Left ventricle myocardium superior (tissue), 1 donor: ENCODE results near the gene KCNJ16. TPM values are rescaled to one million over a fixed set of nuclear protein-coding genes. Genes with fewer than 3 reads are reported as not detected.
A peak's percentile ranks its signal among the peaks of the same experiment; 100 is the strongest.

ENCODE experiments used
- ATAC-seq: fragments of 200-7000 bp; cut with Tn5 transposase; one replicate; pipeline ENCODE4 v1.9.1; 2020; ENCODE audit warnings: mild to moderate bottlenecking, moderate library complexity
- DNase-seq: peaks from one replicate; pipeline ENCODE4 v3.0.0-alpha.2; 2020
- intact Hi-C: fragments of 100-400 bp; cut with micrococcal nuclease; formaldehyde crosslinking; loops from one replicate; pipeline ENCODE4 v1.11.0; 2022
- total RNA-seq: library from RNA; stranded (reverse); fragmentation: NEBNext Ultra II Directional; extraction: Animal tissue kit (Norgen Biotek cat#: 25700); gene quantifications from one replicate; pipeline ENCODE4 v1.2.1, GENCODE V29; 2021
- donor health status: DM: no; HTN: yes; CAD: no; lungs with severe emphysema.

KCNJ16 gene
- total RNA-seq, 1 donor from 2014 or later, result not detected

DNA sequence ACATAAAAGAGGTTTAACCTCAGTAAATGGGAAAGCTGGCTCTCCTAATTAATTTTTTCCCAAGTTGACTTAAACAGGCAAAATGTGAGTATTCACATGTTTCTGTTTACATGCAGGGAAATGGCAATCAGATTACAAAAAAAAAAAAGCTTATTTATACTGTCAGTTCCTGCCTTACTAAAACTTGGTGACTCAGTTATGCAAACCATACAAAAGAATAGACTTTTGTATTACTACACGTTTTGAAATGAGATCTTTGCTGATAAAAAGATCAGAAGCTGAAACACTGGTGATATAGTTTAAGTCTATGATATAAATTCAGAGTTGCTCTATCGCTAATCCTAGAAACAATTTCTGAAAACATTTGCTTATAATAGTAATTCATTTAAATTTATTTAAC, 85.0 kb downstream of the KCNJ16 start:
- DNase-seq (no peak), ATAC-seq (no peak)
- intact Hi-C loops, result loop anchor here (10.0 kb wide), 1 partner anchor 395 kb away; no protein-coding TSS in a partner anchor

GRCh38 chr17:70161519-70161918, 86.5 kb downstream of the KCNJ16 start:
- intact Hi-C loops, result loop anchor here (10.0 kb wide), 1 partner anchor 393 kb away; no protein-coding TSS in a partner anchor
- ATAC-seq (no peak), DNase-seq (no peak)

GRCh38 chr17:70165383-70165782, 90.4 kb downstream of the KCNJ16 start:
- intact Hi-C loops, result loop anchor here (10.0 kb wide), 1 partner anchor 389 kb away; no protein-coding TSS in a partner anchor
- ATAC-seq (no peak), DNase-seq (no peak)

GRCh38 chr17:70166615-70167014, 91.6 kb downstream of the KCNJ16 start:
- ATAC-seq (no peak), DNase-seq (no peak)
- intact Hi-C loops, result loop anchor here (10.0 kb wide), 1 partner anchor 388 kb away; no protein-coding TSS in a partner anchor

GRCh38 chr17:70168044-70168976, 93.3 kb downstream of the KCNJ16 start:
- intact Hi-C loops, result loop anchor here (10.0 kb wide), 1 partner anchor 386 kb away; no protein-coding TSS in a partner anchor
- DNase-seq (peak; percentile 69), ATAC-seq (peak; percentile 65)

DNA sequence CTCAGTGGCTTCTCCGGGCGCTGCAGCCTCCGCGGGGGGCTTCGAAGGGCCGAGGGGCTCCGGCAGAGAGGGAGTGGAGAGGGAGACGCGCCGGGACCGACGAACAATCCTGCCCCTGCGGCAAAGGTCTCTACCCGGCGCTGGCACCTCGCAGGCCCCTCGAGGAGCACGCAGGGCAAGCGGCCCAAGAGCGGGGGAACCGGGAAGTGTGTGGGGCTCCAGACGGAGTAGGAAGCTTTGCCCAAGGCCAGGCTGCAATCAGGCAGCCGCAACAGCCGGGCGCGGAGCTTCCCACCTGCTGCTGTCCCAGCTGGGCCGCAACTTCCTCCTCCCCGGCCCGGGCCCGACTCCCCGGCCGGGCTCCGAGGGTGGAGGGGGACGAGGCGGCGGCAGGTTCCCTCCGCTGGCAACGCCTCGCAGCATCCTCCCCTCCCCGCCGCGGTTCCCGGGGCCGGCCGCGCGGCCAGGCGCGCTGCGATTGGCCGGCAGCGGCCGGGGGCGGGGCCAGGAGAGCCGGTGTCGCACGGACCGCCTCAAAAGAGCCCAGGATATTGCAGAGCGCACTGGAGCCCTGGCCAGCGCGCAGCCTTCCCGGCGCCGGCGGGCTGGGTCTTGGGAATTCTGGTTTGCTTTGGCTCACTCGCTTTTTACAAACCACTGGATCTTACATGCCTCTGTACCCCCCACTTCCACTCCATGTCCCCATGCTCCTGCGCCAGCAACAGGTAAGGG, 94.1 kb downstream of the KCNJ16 start, which contains the start of gene KCNJ2:
KCNJ2 (plus strand) TSS at position 556 of the 732 bp plus-strand sequence. CDS start 5,508 bp downstream, outside the sequence.
- peak; percentile 95 for DNase-seq
- peak; percentile 90 for ATAC-seq
- intact Hi-C loops, result loop anchor here (10.0 kb wide), 1 partner anchor 386 kb away; no protein-coding TSS in a partner anchor

GRCh38 chr17:70169709-70170597, 94.9 kb downstream of the KCNJ16 start:
- intact Hi-C loops, result loop anchor here (10.0 kb wide), 2 partner anchors 125 to 385 kb away; no protein-coding TSS in a partner anchor
- no peak for DNase-seq

DNA sequence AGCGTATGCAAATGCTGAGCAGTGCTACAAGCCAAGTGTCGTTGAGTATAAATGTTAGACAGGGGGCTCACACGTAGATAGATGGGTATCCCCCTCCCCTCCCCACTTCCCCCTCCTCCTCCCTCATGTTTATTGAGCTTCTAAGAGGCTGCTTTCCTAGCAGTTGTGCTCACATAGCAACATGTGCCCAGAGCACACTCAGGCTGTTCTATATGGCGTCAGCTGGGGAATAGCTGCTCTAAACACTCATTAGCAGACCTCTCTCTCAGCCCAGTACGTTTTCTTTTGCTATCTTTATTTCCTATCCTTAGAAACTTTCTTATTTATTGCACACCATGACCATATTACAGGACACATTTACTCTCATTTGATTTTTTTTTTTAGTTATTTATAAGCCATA, 96.1 kb downstream of the KCNJ16 start:
- DNase-seq (no peak), ATAC-seq (no peak)
- intact Hi-C loops, result loop anchor here (10.0 kb wide), 1 partner anchor 124 kb away; no protein-coding TSS in a partner anchor

More at GRCh38 chr17:70169709-70170597, 94.9 kb downstream of the KCNJ16 start:
- peak; percentile 43 for ATAC-seq

GRCh38 chr17:70172449-70172848, 97.4 kb downstream of the KCNJ16 start:
- intact Hi-C loops, result loop anchor here (10.0 kb wide), 1 partner anchor 122 kb away; no protein-coding TSS in a partner anchor
- DNase-seq, result no peak
- ATAC-seq, result no peak

DNA sequence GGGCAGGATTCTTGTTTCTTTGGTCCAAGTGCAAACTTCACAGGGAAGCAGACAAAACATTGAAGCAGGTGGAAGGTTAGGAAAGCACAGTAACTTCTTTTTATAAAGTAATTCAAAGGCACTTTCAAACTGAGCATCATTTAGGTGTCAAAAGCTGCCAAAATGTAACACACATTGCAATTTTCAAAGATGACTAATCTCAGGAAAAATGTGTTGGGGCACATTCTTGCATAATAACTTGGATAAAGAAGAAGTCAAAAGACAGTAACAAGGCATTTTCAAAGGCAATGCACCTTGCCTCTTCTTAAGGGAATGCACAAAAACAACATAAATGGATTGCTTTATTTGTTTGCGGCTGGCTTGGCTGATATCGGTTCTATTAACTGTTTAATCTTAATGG, 97.9 kb downstream of the KCNJ16 start:
- DNase-seq (no peak), ATAC-seq (no peak)
- intact Hi-C loops, result loop anchor here (10.0 kb wide), 1 partner anchor 122 kb away; no protein-coding TSS in a partner anchor

- DNase-seq (no peak), ATAC-seq (peak; percentile 19)
- intact Hi-C loops, result loop anchor here (10.0 kb wide), 1 partner anchor 121 kb away; no protein-coding TSS in a partner anchor
Observed at GRCh38 chr17:70173681-70174080, 98.7 kb downstream of the KCNJ16 start.

DNA sequence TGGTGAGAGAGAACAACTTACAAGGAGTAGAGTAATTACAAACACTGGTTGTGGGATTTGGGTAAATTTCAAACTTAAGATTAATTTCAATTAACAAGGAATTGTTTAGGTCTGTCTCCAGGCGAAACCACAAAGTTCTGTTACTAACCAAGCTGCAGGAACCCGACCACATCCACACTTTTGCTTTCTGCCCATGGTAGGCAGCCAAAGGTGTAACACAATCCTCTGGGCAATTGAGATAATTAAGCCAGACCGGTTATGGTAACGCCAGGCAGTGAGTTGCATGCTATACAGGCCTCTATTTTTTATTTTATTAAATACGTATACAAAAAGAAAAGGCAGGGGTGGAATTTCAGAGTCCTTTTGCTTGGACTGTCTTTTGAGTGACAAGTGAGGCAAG, 106.4 kb downstream of the KCNJ16 start:
- no peak for DNase-seq
- ATAC-seq, result peak; percentile 61
- intact Hi-C loops, result no loop called here

DNA sequence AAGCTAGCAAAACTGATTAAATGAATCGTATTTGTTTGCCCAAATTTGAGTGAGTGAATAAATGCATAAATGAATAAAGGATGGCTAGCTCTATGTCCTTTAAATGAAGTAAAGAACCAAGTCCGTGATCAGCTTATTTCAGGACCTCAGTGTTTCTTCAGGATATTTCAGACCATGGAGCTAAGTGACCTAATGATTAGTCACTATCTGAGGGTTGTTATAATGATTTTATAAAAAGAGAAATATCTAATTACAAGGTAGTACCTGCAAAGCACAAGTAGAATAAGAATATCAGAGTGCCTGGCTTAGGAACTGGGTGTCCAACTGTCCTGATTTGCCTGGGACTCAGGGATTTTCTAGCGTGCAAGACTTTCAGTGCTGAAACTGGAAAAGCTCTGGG, 106.8 kb downstream of the KCNJ16 start:
- ATAC-seq (no peak), DNase-seq (no peak)
- intact Hi-C loops, result no loop called here

- intact Hi-C loops, result no loop called here
- ATAC-seq (peak; percentile 31), DNase-seq (no peak)
Observed at GRCh38 chr17:70183508-70183907, 108.5 kb downstream of the KCNJ16 start.

DNA sequence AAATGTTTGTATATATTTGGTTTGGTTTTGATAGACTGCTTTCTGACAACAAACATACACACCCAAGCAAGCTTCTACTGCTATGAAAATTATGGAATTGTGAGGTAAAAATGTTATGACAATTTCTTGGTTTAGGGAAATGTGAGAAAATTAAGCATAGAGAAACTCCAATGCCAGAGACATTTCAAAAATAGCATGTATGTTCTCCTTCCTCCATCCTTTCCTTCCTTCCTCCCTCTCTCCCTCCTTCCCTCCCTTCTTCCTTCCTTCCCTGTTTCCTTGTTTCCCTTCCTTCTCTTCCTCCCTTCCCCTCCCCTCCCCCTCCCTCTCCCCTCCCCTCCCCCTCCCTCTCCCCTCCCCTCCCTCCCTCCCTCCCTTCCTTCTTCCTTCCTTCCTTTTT, 109.2 kb downstream of the KCNJ16 start:
- ATAC-seq (no peak), DNase-seq (no peak)
- intact Hi-C loops, result no loop called here

GRCh38 chr17:70184770-70185169, 109.7 kb downstream of the KCNJ16 start:
- no peak for DNase-seq
- no peak for ATAC-seq

More at GRCh38 chr17:70184770-70185169, 109.7 kb downstream of the KCNJ16 start:
- intact Hi-C loops, result no loop called here
